ENCODE results near the gene TMEM17. TPM values are rescaled to one million over a fixed set of nuclear protein-coding genes. Genes with fewer than 3 reads are reported as not detected.

The TMEM17 gene
- total and polyA plus RNA-seq, 2 donors (not counting 3 experiments of a cell fraction or from before 2014, with no cell fraction given): 0.91 to 2.0 TPM

- Histone ChIP-seq H3K9ac (replicated peaks; ENCODE audit: extremely low read depth, insufficient read depth, low read length) (no peak overlapping the region), H3K79me2 (ENCODE audit: control insufficient read depth, insufficient read depth, low read length) (no peaks in the 10 kb centered on the region), H3K27me3 (ENCODE audit: control insufficient read depth in 2 of 2, insufficient read depth in 2 of 2, low read length in 2 of 2) (no peaks in the 10 kb centered on the region), H4K20me1 (replicated peaks; ENCODE audit: control insufficient read depth, extremely low read depth, insufficient read depth, low read length) (no peaks in the 10 kb centered on the region), H3K27ac (ENCODE audit: insufficient read depth, low read depth, low read length) (peak overlapping the region; percentile 63), H3K9me3 (replicated peaks; ENCODE audit: control insufficient read depth, insufficient read depth, low read length) (no peaks in the 10 kb centered on the region), H2AFZ (ENCODE audit: low read depth, low read length) (peak overlapping the region; percentile 62), H3K9me1 (replicated peaks; ENCODE audit: control insufficient read depth, extremely low read depth, insufficient read depth, low read length) (no peaks in the 10 kb centered on the region), H3K4me3 (replicated peaks in 1 of 3; ENCODE audit: insufficient read depth in 1 of 3, low read depth in 1 of 3, low read length in 3 of 3) (no peak overlapping the region), H3K36me3 (ENCODE audit: control insufficient read depth in 2 of 2, extremely low read depth in 1 of 2, insufficient read depth in 2 of 2, low read length in 2 of 2) (no peaks in the 10 kb centered on the region), H3K4me2 (ENCODE audit: insufficient read depth, low read length) (no peak overlapping the region), H3K4me1 (ENCODE audit: control insufficient read depth, extremely low read depth, insufficient read depth, low read length) (peaks cover 28% of the 10 kb centered on the region)
- no peak for TF ChIP-seq FOS (IDR thresholded peaks at IDR 0.05; ENCODE audit: borderline replicate concordance, insufficient read depth, low read length)
- no peak for TF ChIP-seq MAX (IDR thresholded peaks at IDR 0.05; ENCODE audit: insufficient read depth, insufficient read length)
- no peak for TF ChIP-seq POLR2A (IDR thresholded peaks at IDR 0.05; ENCODE audit: low read depth, low read length)
- no peak for TF ChIP-seq MYC (IDR thresholded peaks at IDR 0.05; ENCODE audit: low read depth, low read length)
- TF ChIP-seq POLR2AphosphoS5 (IDR thresholded peaks at IDR 0.05; ENCODE audit: insufficient read depth, low read depth, low read length): no peak
- dilution Hi-C loops (cut with MboI; ENCODE audit: extremely low pct_ligation_motif_present, low sequenced_read_pairs): no loop called here
- intact Hi-C loops (cut with micrococcal nuclease): loop anchor here (10.0 kb wide), 1 partner anchor 577 kb away; the partner anchor contains the start of gene OTX1
- ChIA-PET CTCF (interaction anchor here (0.7 to 3.1 kb wide), 6 partner anchors 15 to 297 kb away, joined by 3 to 16 read pairs (median 4); no protein-coding TSS in a partner anchor), POLR2A (interaction anchor here (1.0 kb wide), 1 partner anchor 228 kb away, joined by 3 read pairs; the partner anchor contains the start of gene EHBP1)
- DNase-seq (ENCODE audit: low read depth, low spot score) (no peak), FAIRE-seq (no peak)
- TSS peak; percentile 22 for BruUV-seq (replicated peaks)
Measured at GRCh38 chr2:62477573-62477972, 28.4 kb downstream of the TMEM17 start.

DNA sequence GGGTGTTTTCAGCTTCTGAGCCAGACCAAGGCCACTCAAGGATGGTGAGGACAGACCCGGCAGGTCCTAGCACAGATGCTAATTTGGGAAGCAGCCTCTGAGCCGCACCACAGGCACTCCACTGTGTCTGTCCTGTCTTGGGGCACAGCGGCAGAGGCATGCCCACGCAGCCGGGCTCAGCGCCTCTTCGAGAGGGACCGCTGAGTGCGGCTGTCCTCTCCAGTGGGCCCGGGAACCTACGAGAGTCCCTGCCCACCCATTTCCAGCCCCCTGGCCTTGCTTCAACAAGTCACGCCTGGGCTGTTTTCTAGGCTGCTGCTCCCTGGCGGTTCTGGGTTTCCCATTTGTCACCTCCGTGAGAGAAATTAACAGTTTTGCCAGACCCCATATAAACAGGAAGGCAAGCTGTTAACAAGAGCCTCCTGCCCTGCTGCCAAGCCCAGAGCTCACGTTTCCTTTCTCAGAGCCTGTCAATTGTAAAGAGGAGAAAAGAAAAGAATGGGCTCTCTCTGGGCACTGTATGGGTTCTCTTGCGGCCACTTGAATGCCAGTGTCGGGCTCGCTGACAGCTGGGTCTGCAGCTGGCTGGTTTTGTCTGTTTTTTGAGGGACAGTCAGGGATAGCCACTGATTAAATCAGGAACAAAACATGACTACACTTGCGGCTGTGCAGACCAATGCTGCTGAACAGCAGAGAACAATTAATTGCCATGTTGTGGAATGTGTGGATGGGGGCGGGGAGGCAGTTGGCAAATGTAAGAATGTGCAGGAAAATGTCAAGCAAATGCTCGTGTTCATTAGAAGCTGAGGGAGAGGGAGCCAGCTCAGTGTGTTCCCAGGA, 30.6 kb downstream of the TMEM17 start:
- intact Hi-C loops (cut with micrococcal nuclease): loop anchor here (1.0 to 10.0 kb wide), 3 partner anchors 14 to 579 kb away; partner anchors contain the start of genes OTX1 and TMEM17
- no peak overlapping the region for H3K9ac ChIP-seq (replicated peaks; ENCODE audit: extremely low read depth, insufficient read depth, low read length)
- TF ChIP-seq, protein P1, sequence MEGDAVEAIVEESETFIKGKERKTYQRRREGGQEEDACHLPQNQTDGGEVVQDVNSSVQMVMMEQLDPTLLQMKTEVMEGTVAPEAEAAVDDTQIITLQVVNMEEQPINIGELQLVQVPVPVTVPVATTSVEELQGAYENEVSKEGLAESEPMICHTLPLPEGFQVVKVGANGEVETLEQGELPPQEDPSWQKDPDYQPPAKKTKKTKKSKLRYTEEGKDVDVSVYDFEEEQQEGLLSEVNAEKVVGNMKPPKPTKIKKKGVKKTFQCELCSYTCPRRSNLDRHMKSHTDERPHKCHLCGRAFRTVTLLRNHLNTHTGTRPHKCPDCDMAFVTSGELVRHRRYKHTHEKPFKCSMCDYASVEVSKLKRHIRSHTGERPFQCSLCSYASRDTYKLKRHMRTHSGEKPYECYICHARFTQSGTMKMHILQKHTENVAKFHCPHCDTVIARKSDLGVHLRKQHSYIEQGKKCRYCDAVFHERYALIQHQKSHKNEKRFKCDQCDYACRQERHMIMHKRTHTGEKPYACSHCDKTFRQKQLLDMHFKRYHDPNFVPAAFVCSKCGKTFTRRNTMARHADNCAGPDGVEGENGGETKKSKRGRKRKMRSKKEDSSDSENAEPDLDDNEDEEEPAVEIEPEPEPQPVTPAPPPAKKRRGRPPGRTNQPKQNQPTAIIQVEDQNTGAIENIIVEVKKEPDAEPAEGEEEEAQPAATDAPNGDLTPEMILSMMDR (IDR thresholded peaks at IDR 0.05; ENCODE audit: extremely low read depth in 1 of 2, insufficient read depth in 1 of 2, low read depth in 1 of 2, low read length in 2 of 2): no peak
- TF ChIP-seq MYC (IDR thresholded peaks at IDR 0.05; ENCODE audit: low read depth, low read length) (no peak), GATA2 (IDR thresholded peaks at IDR 0.05; ENCODE audit: insufficient read depth, insufficient read length, low read depth, low read length) (no peak), POLR2A (IDR thresholded peaks at IDR 0.05; ENCODE audit: low read depth, low read length) (no peak), FOS (IDR thresholded peaks at IDR 0.05; ENCODE audit: borderline replicate concordance, insufficient read depth, low read length) (no peak), MAX (IDR thresholded peaks at IDR 0.05; ENCODE audit: insufficient read depth, insufficient read length) (peak; percentile 3), POLR2AphosphoS5 (IDR thresholded peaks at IDR 0.05; ENCODE audit: insufficient read depth, low read depth, low read length) (no peak), EZH2 (IDR thresholded peaks at IDR 0.05; ENCODE audit: borderline replicate concordance, low read depth, low read length, severe bottlenecking) (no peak)
- H3K27me3 ChIP-seq (ENCODE audit: control insufficient read depth in 2 of 2, insufficient read depth in 2 of 2, low read length in 2 of 2): no peaks in the 10 kb centered on the region
- H3K9me3 ChIP-seq (replicated peaks; ENCODE audit: control insufficient read depth, insufficient read depth, low read length): no peaks in the 10 kb centered on the region
- H3K9me1 ChIP-seq (replicated peaks; ENCODE audit: control insufficient read depth, extremely low read depth, insufficient read depth, low read length): no peaks in the 10 kb centered on the region
- FAIRE-seq (peak; percentile 91), DNase-seq (ENCODE audit: low read depth, low spot score) (peak; percentile 95)
- ChIA-PET POLR2A (no interaction called here), CTCF (interaction anchor here (0.7 to 2.8 kb wide), 6 partner anchors 10 to 289 kb away, joined by 3 to 11 read pairs (median 4); no protein-coding TSS in a partner anchor)
- peak overlapping the region; percentile 8 for H3K27ac ChIP-seq (ENCODE audit: insufficient read depth, low read depth, low read length)
- peak overlapping the region in 1 of 3 experiments; percentile 24 for H3K4me3 ChIP-seq (replicated peaks in 1 of 3; ENCODE audit: insufficient read depth in 1 of 3, low read depth in 1 of 3, low read length in 3 of 3)
- H3K36me3 ChIP-seq (ENCODE audit: control insufficient read depth in 2 of 2, extremely low read depth in 1 of 2, insufficient read depth in 2 of 2, low read length in 2 of 2): no peaks in the 10 kb centered on the region
- H3K4me1 ChIP-seq (ENCODE audit: control insufficient read depth, extremely low read depth, insufficient read depth, low read length): peaks cover 28% of the 10 kb centered on the region
- H3K4me2 ChIP-seq (ENCODE audit: insufficient read depth, low read length): peak overlapping the region; percentile 54
- no peaks in the 10 kb centered on the region for H3K79me2 ChIP-seq (ENCODE audit: control insufficient read depth, insufficient read depth, low read length)
- BruUV-seq (replicated peaks): no TSS peak
- no peaks in the 10 kb centered on the region for H4K20me1 ChIP-seq (replicated peaks; ENCODE audit: control insufficient read depth, extremely low read depth, insufficient read depth, low read length)
- H2AFZ ChIP-seq (ENCODE audit: low read depth, low read length): peak overlapping the region; percentile 76
- dilution Hi-C loops (cut with MboI; ENCODE audit: extremely low pct_ligation_motif_present, low sequenced_read_pairs): no loop called here
